ENCODE results near the gene PDIK1L.

- TF ChIP-seq EP300 (IDR thresholded peaks at IDR 0.05) (peak; percentile 62), CTCF (IDR thresholded peaks at IDR 0.05) (no peak)
Measured at GRCh38 chr1:26155370-26156284, 44.0 kb downstream of the PDIK1L start.
